ENCODE results near the gene SLC2A4RG. TPM values are rescaled to one million over a fixed set of nuclear protein-coding genes. Genes with fewer than 3 reads are reported as not detected.

SLC2A4RG gene
- total and polyA plus RNA-seq, 2 of the 13 experiments (the other 11 are each of a cell fraction or from before 2014, with no cell fraction given): 91.4 to 95.9 TPM

- no peak for TF ChIP-seq ZNF646 (CRISPR knock-in tag; IDR thresholded peaks at IDR 0.05)
- TF ChIP-seq RXRA (CRISPR knock-in tag; IDR thresholded peaks at IDR 0.05): peak; percentile 12; the same call in 1 of the 2 replicates
- 0 out of 2 replicates have a peak, but pooled peaks have one; percentile 49 for TF ChIP-seq ZNF567 (CRISPR knock-in tag; IDR thresholded peaks at IDR 0.05; ENCODE audit: borderline replicate concordance)
- no peak for TF ChIP-seq FOXK2 (IDR thresholded peaks at IDR 0.05)
- no peak for TF ChIP-seq SATB2 (CRISPR knock-in tag; IDR thresholded peaks at IDR 0.05)
- 0 out of 2 replicates have a peak, but pooled peaks have one; percentile 73 for TF ChIP-seq ZNF572 (CRISPR knock-in tag; IDR thresholded peaks at IDR 0.05)
- TF ChIP-seq GRHL1 (CRISPR knock-in tag; conservative IDR thresholded peaks at IDR 0.05): no peak
- no peak for TF ChIP-seq ZMAT3 (CRISPR knock-in tag; conservative IDR thresholded peaks at IDR 0.05)
- peak; percentile 14; the same call in 1 of the 2 replicates for TF ChIP-seq POLR2G (IDR thresholded peaks at IDR 0.05; ENCODE audit: low read depth, low read length)
- no peak for TF ChIP-seq HOXA3 (CRISPR knock-in tag; IDR thresholded peaks at IDR 0.05)
- TF ChIP-seq SNAPC2 (CRISPR knock-in tag; IDR thresholded peaks at IDR 0.05): no peak
- TF ChIP-seq ZNF225 (CRISPR knock-in tag; IDR thresholded peaks at IDR 0.05): 0 out of 2 replicates have a peak, but pooled peaks have one; percentile 46
- TF ChIP-seq DDIT3 (CRISPR knock-in tag; IDR thresholded peaks at IDR 0.05): no peak
- no peak for TF ChIP-seq ZNF577 (CRISPR knock-in tag; IDR thresholded peaks at IDR 0.05; ENCODE audit: borderline replicate concordance, low read depth)
- TF ChIP-seq ZNF383 (CRISPR knock-in tag; IDR thresholded peaks at IDR 0.05; ENCODE audit: borderline replicate concordance): no peak
- 0 out of 2 replicates have a peak, but pooled peaks have one; percentile 46 for TF ChIP-seq BORCS8-MEF2B (CRISPR knock-in tag; IDR thresholded peaks at IDR 0.05)
- no peak; the same call in 1 of the 2 replicates for TF ChIP-seq ZNF747 (CRISPR knock-in tag; IDR thresholded peaks at IDR 0.05; ENCODE audit: borderline replicate concordance)
- TF ChIP-seq ZNF788 (CRISPR knock-in tag; IDR thresholded peaks at IDR 0.05; ENCODE audit: borderline replicate concordance): 0 out of 2 replicates have a peak, but pooled peaks have one; percentile 42
- TF ChIP-seq ZNF709 (CRISPR knock-in tag; IDR thresholded peaks at IDR 0.05): no peak
These were observed 43.9 kb upstream of the SLC2A4RG start (continued) for GRCh38 chr20:63695424-63696305.

All from HepG2 (cell line).